ENCODE data around the gene TSEN15.
"Not testable (repeated sequence)": the region's sequence is repeated elsewhere in the genome, so short reads cannot be mapped to it uniquely, and the experiment has no call there.

Gene TSEN15

GRCh38 chr1:184031409-184032107 is 20.0 kb upstream of the TSEN15 start:
- DNase-seq, result peak in 1 of 2 experiments; percentile 23

GRCh38 chr1:184032306-184032929 is 19.1 kb upstream of the TSEN15 start:
- DNase-seq, result no peak

GRCh38 chr1:184032930-184033418 is 18.6 kb upstream of the TSEN15 start:
- peak in 1 of 2 experiments; percentile 31 for DNase-seq

GRCh38 chr1:184033711-184034167 is 17.8 kb upstream of the TSEN15 start:
- DNase-seq, result no peak

- no peak for DNase-seq
Observed at GRCh38 chr1:184034761-184035379, 16.7 kb upstream of the TSEN15 start.

- DNase-seq, result peak; percentile 30 to 49
Observed at GRCh38 chr1:184035719-184036516, 15.6 kb upstream of the TSEN15 start.

- DNase-seq, result peak; percentile 37 to 84
Observed at GRCh38 chr1:184036517-184036949, 15.0 kb upstream of the TSEN15 start.

- no peak for DNase-seq
Observed at GRCh38 chr1:184037849-184038591, 13.5 kb upstream of the TSEN15 start.

GRCh38 chr1:184039126-184039525 is 12.4 kb upstream of the TSEN15 start:
- peak in 1 of 2 experiments; percentile 30 for DNase-seq

- DNase-seq, result no peak
Observed at GRCh38 chr1:184041731-184042130, 9.8 kb upstream of the TSEN15 start.

- not testable (repeated sequence) for DNase-seq
Observed at GRCh38 chr1:184043315-184043714, 8.2 kb upstream of the TSEN15 start.

- DNase-seq, result no peak
Observed at GRCh38 chr1:184044603-184045376, 6.7 kb upstream of the TSEN15 start.

GRCh38 chr1:184047541-184047940 is 4.0 kb upstream of the TSEN15 start:
- DNase-seq, result not testable (repeated sequence)

- DNase-seq, result no peak
Observed at GRCh38 chr1:184048561-184049240, 2.8 kb upstream of the TSEN15 start.

- DNase-seq, result no peak
Observed at GRCh38 chr1:184049291-184049690, 2.2 kb upstream of the TSEN15 start.

- DNase-seq, result no peak
Observed at GRCh38 chr1:184049836-184050468, 1.6 kb upstream of the TSEN15 start.

- DNase-seq, result no peak
Observed at GRCh38 chr1:184050636-184051035, 894 bp upstream of the TSEN15 start.

GRCh38 chr1:184051138-184051484 is 419 bp upstream of the TSEN15 start:
- DNase-seq, result no peak

- no peak for DNase-seq
Observed at GRCh38 chr1:184052194-184052559, 647 bp downstream of the TSEN15 start.

GRCh38 chr1:184052750-184053149 is 1.2 kb downstream of the TSEN15 start:
- no peak for DNase-seq

All from NCI-H446 (cell line).